Left ventricle myocardium inferior (tissue), 1 donor: ENCODE results near the gene SMYD3. TPM values are rescaled to one million over a fixed set of nuclear protein-coding genes. Genes with fewer than 3 reads are reported as not detected.

ENCODE experiments used
- DNase-seq: peaks from one replicate; pipeline ENCODE4 v3.0.0-alpha.2; 2020
- H3K27ac ChIP-seq: fragments of 200-600 bp; replicated peaks from 2 replicates; pipeline ENCODE4 v1.8.0; 2021
- H3K27me3 ChIP-seq: fragments of 200-600 bp; 2 replicates; pipeline ENCODE4 v1.8.0; 2021; ENCODE audit warnings: low read depth
- H3K36me3 ChIP-seq: fragments of 200-600 bp; 2 replicates; pipeline ENCODE4 v1.8.0; 2021
- H3K4me1 ChIP-seq: fragments of 200-600 bp; 2 replicates; pipeline ENCODE4 v1.8.0; 2021
- H3K4me3 ChIP-seq: fragments of 200-600 bp; 2 replicates; pipeline ENCODE4 v1.8.0; 2021; ENCODE audit warnings: mild to moderate bottlenecking, moderate library complexity
- H3K9me3 ChIP-seq: fragments of 200-600 bp; replicated peaks from 2 replicates; pipeline ENCODE4 v1.8.0; 2021
- intact Hi-C: fragments of 100-400 bp; cut with micrococcal nuclease; formaldehyde crosslinking; loops from one replicate; pipeline ENCODE4 v1.11.0; 2022
- total RNA-seq: library from RNA; stranded (reverse); fragmentation: NEBNext Ultra II Directional; extraction: Animal tissue kit (Norgen Biotek cat#: 25700); gene quantifications from one replicate; pipeline ENCODE4 v1.2.1, GENCODE V29; 2021
- TF ChIP-seq, protein P1 (sequence below): fragments of 200-600 bp; IDR thresholded peaks from 2 replicates; pipeline ENCODE4 v1.8.0; 2021; ENCODE audit warnings: antibody characterized with exemption, mild to moderate bottlenecking, borderline replicate concordance
- donor health status: DM: no; HTN: yes; CAD: no; lungs with severe emphysema.

SMYD3 gene
- total RNA-seq, 1 donor from 2014 or later: 9.9 TPM

- intact Hi-C loops: no loop called here
- Histone ChIP-seq H3K4me1 (no peaks in the 10 kb centered on the region), H3K36me3 (no peaks in the 10 kb centered on the region), H3K4me3 (no peak overlapping the region), H3K27me3 (no peaks in the 10 kb centered on the region), H3K27ac (no peak overlapping the region), H3K9me3 (no peaks in the 10 kb centered on the region)
- DNase-seq: no peak
- TF ChIP-seq, protein P1, sequence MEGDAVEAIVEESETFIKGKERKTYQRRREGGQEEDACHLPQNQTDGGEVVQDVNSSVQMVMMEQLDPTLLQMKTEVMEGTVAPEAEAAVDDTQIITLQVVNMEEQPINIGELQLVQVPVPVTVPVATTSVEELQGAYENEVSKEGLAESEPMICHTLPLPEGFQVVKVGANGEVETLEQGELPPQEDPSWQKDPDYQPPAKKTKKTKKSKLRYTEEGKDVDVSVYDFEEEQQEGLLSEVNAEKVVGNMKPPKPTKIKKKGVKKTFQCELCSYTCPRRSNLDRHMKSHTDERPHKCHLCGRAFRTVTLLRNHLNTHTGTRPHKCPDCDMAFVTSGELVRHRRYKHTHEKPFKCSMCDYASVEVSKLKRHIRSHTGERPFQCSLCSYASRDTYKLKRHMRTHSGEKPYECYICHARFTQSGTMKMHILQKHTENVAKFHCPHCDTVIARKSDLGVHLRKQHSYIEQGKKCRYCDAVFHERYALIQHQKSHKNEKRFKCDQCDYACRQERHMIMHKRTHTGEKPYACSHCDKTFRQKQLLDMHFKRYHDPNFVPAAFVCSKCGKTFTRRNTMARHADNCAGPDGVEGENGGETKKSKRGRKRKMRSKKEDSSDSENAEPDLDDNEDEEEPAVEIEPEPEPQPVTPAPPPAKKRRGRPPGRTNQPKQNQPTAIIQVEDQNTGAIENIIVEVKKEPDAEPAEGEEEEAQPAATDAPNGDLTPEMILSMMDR: no peak
Measured at GRCh38 chr1:246309247-246309884, 197.7 kb downstream of the SMYD3 start.

- no peaks in the 10 kb centered on the region for H3K4me1 ChIP-seq
- intact Hi-C loops: no loop called here
- H3K9me3 ChIP-seq: no peaks in the 10 kb centered on the region
- no peak overlapping the region for H3K4me3 ChIP-seq
- TF ChIP-seq, protein P1: no peak
- H3K27me3 ChIP-seq: no peaks in the 10 kb centered on the region
- H3K36me3 ChIP-seq: no peaks in the 10 kb centered on the region
- no peak overlapping the region for H3K27ac ChIP-seq
- DNase-seq: no peak
Measured at GRCh38 chr1:246308533-246309075, 198.5 kb downstream of the SMYD3 start.

- Histone ChIP-seq H3K27ac (no peak overlapping the region), H3K4me1 (no peaks in the 10 kb centered on the region), H3K4me3 (no peak overlapping the region), H3K27me3 (no peaks in the 10 kb centered on the region), H3K36me3 (no peaks in the 10 kb centered on the region), H3K9me3 (no peaks in the 10 kb centered on the region)
- no peak for DNase-seq
- intact Hi-C loops: no loop called here
- TF ChIP-seq, protein P1: no peak
Measured at GRCh38 chr1:246306415-246307037, 200.6 kb downstream of the SMYD3 start.

DNA sequence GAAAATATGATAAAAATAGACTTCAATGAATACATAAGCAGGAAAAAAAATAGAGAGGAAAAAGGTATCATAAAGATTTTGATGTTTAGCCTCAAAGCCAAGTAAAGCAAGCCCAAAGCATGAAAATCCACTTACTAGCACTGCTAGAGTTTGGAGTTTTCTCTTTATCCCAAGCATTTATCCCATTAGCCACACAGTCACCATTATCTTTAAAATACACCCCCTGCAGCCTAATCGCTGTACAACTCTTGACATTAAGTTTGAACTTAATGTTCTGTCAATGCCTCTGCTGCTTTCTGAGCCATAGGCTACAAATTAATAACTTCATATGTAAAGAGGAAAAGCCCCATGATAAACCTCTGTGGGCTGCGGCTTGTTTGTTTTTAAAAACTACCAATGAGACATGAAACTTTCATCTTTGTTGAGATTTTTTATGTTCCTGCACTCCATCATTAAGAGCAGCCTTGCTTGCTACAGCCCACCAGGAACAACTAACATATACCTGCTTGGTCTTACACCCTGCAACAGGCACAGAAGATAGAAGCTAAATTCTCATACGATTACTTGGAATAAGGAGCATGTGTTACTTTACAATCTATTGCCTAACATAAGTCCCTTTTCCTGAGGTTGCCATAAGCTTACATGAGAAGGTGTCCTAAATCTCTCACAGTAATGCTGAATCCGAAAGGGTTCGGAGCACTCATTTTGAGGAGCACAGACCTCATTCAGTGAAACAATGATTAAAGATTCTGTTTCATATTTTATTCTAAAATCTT, 202.4 kb downstream of the SMYD3 start:
- Histone ChIP-seq H3K27me3 (no peaks in the 10 kb centered on the region), H3K27ac (no peak overlapping the region), H3K4me1 (peaks cover 7% of the 10 kb centered on the region), H3K36me3 (no peaks in the 10 kb centered on the region), H3K4me3 (no peak overlapping the region), H3K9me3 (no peaks in the 10 kb centered on the region)
- TF ChIP-seq, protein P1: no peak
- intact Hi-C loops: no loop called here
- DNase-seq: no peak

DNA sequence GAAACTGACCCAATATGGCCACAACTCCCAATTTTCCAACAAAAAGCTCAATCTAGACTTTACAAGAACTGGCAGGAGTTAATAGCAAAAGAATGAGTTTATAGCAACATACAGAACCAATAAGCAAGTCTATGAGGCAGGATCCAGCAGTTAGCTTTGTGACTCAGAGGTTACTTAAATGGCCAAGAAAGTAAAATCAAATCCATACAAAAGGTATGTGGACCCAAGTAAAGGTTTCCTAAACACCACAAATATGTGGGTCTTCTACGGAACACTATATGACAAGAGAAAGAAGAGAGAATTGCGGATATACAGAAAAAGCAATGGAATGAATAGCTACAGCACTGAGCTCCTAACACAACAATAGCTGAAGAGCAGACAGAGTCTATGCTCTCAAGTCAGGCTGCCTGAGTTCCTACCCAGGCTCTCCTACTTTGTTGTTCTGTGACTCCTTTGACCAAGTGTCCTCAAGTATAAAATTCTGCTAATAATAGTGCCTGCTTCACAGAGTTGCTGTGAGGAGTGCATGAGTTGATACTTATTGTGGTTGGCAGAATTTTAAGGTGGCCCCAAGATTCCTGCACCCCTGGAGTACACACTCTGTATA, 204.3 kb downstream of the SMYD3 start:
- H3K9me3 ChIP-seq: no peaks in the 10 kb centered on the region
- TF ChIP-seq, protein P1: no peak
- no peak for DNase-seq
- no peak overlapping the region for H3K27ac ChIP-seq
- no peaks in the 10 kb centered on the region for H3K36me3 ChIP-seq
- no peak overlapping the region for H3K4me3 ChIP-seq
- intact Hi-C loops: no loop called here
- no peaks in the 10 kb centered on the region for H3K27me3 ChIP-seq
- H3K4me1 ChIP-seq: peaks cover 7% of the 10 kb centered on the region
